Endodermal cell (in vitro differentiated cells): ENCODE results near the gene RAPH1. TPM values are rescaled to one million over a fixed set of nuclear protein-coding genes. Genes with fewer than 3 reads are reported as not detected.

Experiments used
- DNase-seq: peaks from one replicate; pipeline ENCODE4 v3.0.0-alpha.2; 2017
- H3K27ac ChIP-seq: 2 replicates; pipeline ENCODE4 v1.5.1; 2013; ENCODE audit warnings: mild to moderate bottlenecking, low read depth, low read length, moderate library complexity
- H3K27me3 ChIP-seq: 2 replicates; pipeline ENCODE4 v1.6.1; 2013; ENCODE audit warnings: mild to moderate bottlenecking, low read length, moderate library complexity; ENCODE audit not compliant: insufficient read depth, control insufficient read depth, poor library complexity, severe bottlenecking
- H3K36me3 ChIP-seq: 2 replicates; pipeline ENCODE4 v1.7.0; 2013; ENCODE audit warnings: mild to moderate bottlenecking, low read length, moderate library complexity; ENCODE audit not compliant: control insufficient read depth, insufficient read depth
- H3K4me1 ChIP-seq: one replicate; pipeline ENCODE4 v1.7.0; 2013; ENCODE audit warnings: low read length; ENCODE audit not compliant: control insufficient read depth, insufficient read depth
- H3K4me3 ChIP-seq: 2 replicates; pipeline ENCODE4 v1.5.1; 2013; ENCODE audit warnings: mild to moderate bottlenecking, low read length, moderate library complexity
- H3K9ac ChIP-seq: 2 replicates; pipeline ENCODE4 v1.6.1; 2013; ENCODE audit warnings: mild to moderate bottlenecking, low read length, moderate library complexity; ENCODE audit not compliant: poor library complexity, severe bottlenecking; ENCODE audit errors: extremely low read depth
- H3K9me3 ChIP-seq: 2 replicates; pipeline ENCODE4 v1.6.1; 2013; ENCODE audit warnings: mild to moderate bottlenecking, low read length, moderate library complexity; ENCODE audit not compliant: control insufficient read depth
- H3K27ac Mint-ChIP-seq: 2 replicates; pipeline ENCODE4 v1.8.0; 2020; ENCODE audit warnings: mixed read lengths
- H3K27me3 Mint-ChIP-seq: 2 replicates; pipeline ENCODE4 v1.8.0; 2021; ENCODE audit warnings: mild to moderate bottlenecking, mixed read lengths; ENCODE audit not compliant: insufficient read depth
- H3K36me3 Mint-ChIP-seq: 2 replicates; pipeline ENCODE4 v1.8.0; 2020; ENCODE audit warnings: low read depth, mixed read lengths
- H3K4me1 Mint-ChIP-seq: 2 replicates; pipeline ENCODE4 v1.8.0; 2020; ENCODE audit warnings: mixed read lengths
- H3K4me3 Mint-ChIP-seq: 2 replicates; pipeline ENCODE4 v1.8.0; 2020; ENCODE audit warnings: mild to moderate bottlenecking, moderate library complexity, mixed read lengths
- H3K9me3 Mint-ChIP-seq: 2 replicates; pipeline ENCODE4 v1.8.0; 2020; ENCODE audit warnings: mild to moderate bottlenecking, mixed read lengths
- WGBS, 2 experiments: methylation state at CpG; one replicate each; pipeline versions ENCODE4 v1.1.5 to v1.1.7; 2013; ENCODE audit warnings: missing lambda C conversion rate in 2 of 2, mixed read lengths in 1 of 2; ENCODE audit not compliant: insufficient coverage in 1 of 2, insufficient read length in 1 of 2; 5-methylcytosine and 5-hydroxymethylcytosine counted together
- total RNA-seq, 2 donors: library from RNA; stranded (reverse); fragmentation: NEBNext Ultra II Directional in 1 of 2; extraction: Animal tissue kit (Norgen Biotek cat#: 25700) in 1 of 2; gene quantifications; 2 replicates in 1 of 2; 3 replicates in 1 of 2; pipeline ENCODE4 v1.2.1, GENCODE V29; 2021
- TF ChIP-seq, protein P1 (sequence below): fragments of 200-600 bp; sonication (generic); conservative IDR thresholded peaks from 2 replicates; pipeline ENCODE4 v1.5.0; 2021; ENCODE audit warnings: antibody characterized with exemption, mild to moderate bottlenecking

Gene RAPH1
- total RNA-seq, 2 donors from 2014 or later = 23.5 to 24.6 TPM

DNA sequence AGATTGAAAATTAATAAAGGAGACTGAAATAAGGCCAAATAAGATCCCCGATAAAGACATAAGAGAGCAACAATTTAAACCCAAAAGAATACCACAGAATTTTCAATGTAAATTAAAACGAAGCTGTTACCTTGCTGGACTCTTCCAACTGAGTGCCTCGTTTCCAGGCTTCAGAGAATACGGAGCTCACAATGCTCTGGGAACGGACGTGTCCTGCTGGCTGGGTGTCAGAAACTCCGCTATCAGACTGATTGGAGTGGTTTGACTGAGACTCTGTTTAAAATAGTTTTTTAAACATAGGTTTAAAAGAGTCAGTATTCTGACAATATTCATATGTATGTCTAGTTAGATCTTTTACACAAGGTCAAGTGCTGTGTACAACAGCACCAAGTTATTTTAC, 90.4 kb downstream of the RAPH1 start:
- H3K9ac ChIP-seq = no peak overlapping the region
- DNase-seq = no peak
- H3K9me3 Mint-ChIP-seq = no peaks in the 10 kb centered on the region
- no peaks in the 10 kb centered on the region for H3K27me3 ChIP-seq
- H3K27me3 Mint-ChIP-seq = no peaks in the 10 kb centered on the region
- peaks cover 33% of the 10 kb centered on the region for H3K36me3 Mint-ChIP-seq
- H3K4me3 ChIP-seq = no peak overlapping the region
- H3K27ac Mint-ChIP-seq = peak overlapping the region; percentile 41
- H3K36me3 ChIP-seq = peaks cover 67% of the 10 kb centered on the region
- H3K4me1 Mint-ChIP-seq = peaks cover 6% of the 10 kb centered on the region
- H3K4me3 Mint-ChIP-seq = no peak overlapping the region
- TF ChIP-seq, protein P1, sequence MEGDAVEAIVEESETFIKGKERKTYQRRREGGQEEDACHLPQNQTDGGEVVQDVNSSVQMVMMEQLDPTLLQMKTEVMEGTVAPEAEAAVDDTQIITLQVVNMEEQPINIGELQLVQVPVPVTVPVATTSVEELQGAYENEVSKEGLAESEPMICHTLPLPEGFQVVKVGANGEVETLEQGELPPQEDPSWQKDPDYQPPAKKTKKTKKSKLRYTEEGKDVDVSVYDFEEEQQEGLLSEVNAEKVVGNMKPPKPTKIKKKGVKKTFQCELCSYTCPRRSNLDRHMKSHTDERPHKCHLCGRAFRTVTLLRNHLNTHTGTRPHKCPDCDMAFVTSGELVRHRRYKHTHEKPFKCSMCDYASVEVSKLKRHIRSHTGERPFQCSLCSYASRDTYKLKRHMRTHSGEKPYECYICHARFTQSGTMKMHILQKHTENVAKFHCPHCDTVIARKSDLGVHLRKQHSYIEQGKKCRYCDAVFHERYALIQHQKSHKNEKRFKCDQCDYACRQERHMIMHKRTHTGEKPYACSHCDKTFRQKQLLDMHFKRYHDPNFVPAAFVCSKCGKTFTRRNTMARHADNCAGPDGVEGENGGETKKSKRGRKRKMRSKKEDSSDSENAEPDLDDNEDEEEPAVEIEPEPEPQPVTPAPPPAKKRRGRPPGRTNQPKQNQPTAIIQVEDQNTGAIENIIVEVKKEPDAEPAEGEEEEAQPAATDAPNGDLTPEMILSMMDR = no peak
- H3K4me1 ChIP-seq = no peaks in the 10 kb centered on the region
- H3K27ac ChIP-seq = no peak overlapping the region
- 92 to 93% methylated on average over 5 to 7 of the region's 7 CpGs for whole genome bisulfite sequencing, 2 experiments
- H3K9me3 ChIP-seq = no peaks in the 10 kb centered on the region

GRCh38 chr2:203442463-203442862, 92.6 kb downstream of the RAPH1 start:
- Histone ChIP-seq H3K4me3 (no peak overlapping the region), H3K27me3 (no peaks in the 10 kb centered on the region), H3K4me1 (no peaks in the 10 kb centered on the region), H3K36me3 (peaks cover 70% of the 10 kb centered on the region), H3K9me3 (no peaks in the 10 kb centered on the region), H3K27ac (no peak overlapping the region), H3K9ac (no peak overlapping the region)
- peaks cover 11% of the 10 kb centered on the region for H3K4me1 Mint-ChIP-seq
- TF ChIP-seq, protein P1 = no peak
- WGBS, 2 experiments = 95 to 96% methylated on average over 3 to 5 of the region's 5 CpGs
- no peaks in the 10 kb centered on the region for H3K27me3 Mint-ChIP-seq
- H3K9me3 Mint-ChIP-seq = no peaks in the 10 kb centered on the region
- no peak overlapping the region for H3K4me3 Mint-ChIP-seq
- H3K27ac Mint-ChIP-seq = no peak overlapping the region
- H3K36me3 Mint-ChIP-seq = peaks cover 34% of the 10 kb centered on the region
- no peak for DNase-seq

DNA sequence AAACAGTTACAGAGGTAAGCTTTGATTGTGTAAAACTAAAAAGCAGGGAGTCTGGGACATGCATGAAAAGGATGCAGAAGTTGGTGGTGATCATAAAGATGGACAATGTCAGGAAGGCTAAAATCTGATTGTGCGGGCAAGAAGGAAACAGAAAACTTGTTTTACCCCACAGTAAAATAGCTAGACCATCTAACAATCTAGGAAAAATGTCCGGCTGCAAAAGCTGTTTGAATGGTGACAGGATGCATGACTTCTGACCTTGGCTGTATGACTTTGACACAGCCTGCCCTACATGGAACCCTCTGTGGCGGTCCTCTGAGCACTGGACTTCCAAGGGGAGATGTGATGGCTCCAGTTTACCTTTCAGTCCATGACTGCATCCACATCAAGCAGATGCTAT, 93.6 kb downstream of the RAPH1 start:
- no peaks in the 10 kb centered on the region for H3K4me1 ChIP-seq
- peaks cover 67% of the 10 kb centered on the region for H3K36me3 ChIP-seq
- TF ChIP-seq, protein P1 = no peak
- no peaks in the 10 kb centered on the region for H3K9me3 ChIP-seq
- H3K9ac ChIP-seq = no peak overlapping the region
- no peaks in the 10 kb centered on the region for H3K27me3 ChIP-seq
- no peak overlapping the region for H3K27ac ChIP-seq
- no peaks in the 10 kb centered on the region for H3K9me3 Mint-ChIP-seq
- no peak overlapping the region for H3K4me3 ChIP-seq
- 90% methylated on average over 3 of the region's 3 CpGs for WGBS, 2 experiments
- no peak overlapping the region for H3K4me3 Mint-ChIP-seq
- H3K36me3 Mint-ChIP-seq = peaks cover 33% of the 10 kb centered on the region
- no peak for DNase-seq
- peaks cover 11% of the 10 kb centered on the region for H3K4me1 Mint-ChIP-seq
- no peak overlapping the region for H3K27ac Mint-ChIP-seq
- H3K27me3 Mint-ChIP-seq = no peaks in the 10 kb centered on the region
